Fibroblast of the aortic adventitia (primary cell): ENCODE measurements around the gene VEGFB. TPM values are rescaled to one million over a fixed set of nuclear protein-coding genes. Genes with fewer than 3 reads are reported as not detected.

ENCODE experiments used
- DNase-seq: peaks from one replicate; pipeline ENCODE4 v3.0.0-alpha.2; 2010; ENCODE audit warnings: low read depth
- H3K4me3 ChIP-seq: 2 replicates; pipeline ENCODE4 v1.5.1; 2011; ENCODE audit warnings: low read depth, mild to moderate bottlenecking, control low read depth, low read length, moderate library complexity
- total RNA-seq: library from RNA; depleted of rRNA; stranded (reverse); fragments of >200 nt; gene quantifications from 2 replicates; pipeline ENCODE4 v1.2.3, GENCODE V29; 2012; ENCODE audit warnings: low replicate concordance
- TF ChIP-seq, protein P1 (sequence below): IDR thresholded peaks from 2 replicates; pipeline ENCODE4 v1.5.1; 2011; ENCODE audit warnings: mild to moderate bottlenecking, low read length, control low read depth, inconsistent platforms; ENCODE audit not compliant: insufficient read depth

The VEGFB gene
- total RNA-seq, 1 donor: 37.5 TPM

DNA sequence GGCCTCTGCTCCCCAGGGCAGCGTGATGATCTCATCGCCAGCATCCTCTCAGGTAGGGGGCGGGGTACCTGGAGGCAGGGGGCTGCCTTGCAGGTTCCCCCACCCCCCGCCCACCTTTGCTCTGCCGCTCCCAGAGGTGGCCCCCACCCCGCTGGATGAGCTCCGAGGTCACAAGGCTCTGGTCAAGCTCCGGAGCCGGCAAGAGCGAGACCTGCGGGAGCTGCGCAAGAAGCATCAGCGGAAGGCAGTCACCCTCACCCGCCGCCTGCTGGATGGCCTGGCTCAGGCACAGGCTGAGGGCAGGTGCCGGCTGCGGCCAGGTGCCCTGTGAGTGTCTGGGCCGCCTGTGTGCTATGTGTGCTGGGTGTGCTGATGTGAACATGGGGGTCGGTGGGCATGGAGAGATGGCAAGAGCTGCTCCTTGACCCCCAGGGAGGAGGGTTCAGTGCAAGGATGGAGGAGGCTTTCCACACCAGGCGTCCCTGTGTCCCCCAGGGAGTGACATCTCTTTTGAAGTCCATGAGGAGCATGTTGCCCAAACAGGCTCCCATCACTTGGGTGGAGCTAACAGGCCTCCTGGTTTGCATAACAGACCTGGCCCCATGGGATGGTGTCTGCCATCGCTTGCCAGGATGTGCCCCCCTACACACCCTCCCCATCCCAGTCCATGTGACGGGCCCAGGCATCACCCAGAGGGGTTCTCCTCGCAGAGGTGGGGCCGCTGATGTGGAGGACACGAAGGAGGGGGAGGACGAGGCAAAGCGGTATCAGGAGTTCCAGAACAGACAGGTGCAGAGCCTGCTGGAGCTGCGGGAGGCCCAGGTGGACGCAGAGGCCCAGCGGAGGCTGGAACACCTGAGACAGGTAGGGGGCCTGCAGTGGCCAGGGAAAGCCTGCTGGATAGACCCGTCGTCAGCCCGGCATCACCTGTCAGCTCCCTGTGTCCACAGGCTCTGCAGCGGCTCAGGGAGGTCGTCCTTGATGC lies 31.1 kb downstream of the VEGFB start:
- TF ChIP-seq, protein P1, sequence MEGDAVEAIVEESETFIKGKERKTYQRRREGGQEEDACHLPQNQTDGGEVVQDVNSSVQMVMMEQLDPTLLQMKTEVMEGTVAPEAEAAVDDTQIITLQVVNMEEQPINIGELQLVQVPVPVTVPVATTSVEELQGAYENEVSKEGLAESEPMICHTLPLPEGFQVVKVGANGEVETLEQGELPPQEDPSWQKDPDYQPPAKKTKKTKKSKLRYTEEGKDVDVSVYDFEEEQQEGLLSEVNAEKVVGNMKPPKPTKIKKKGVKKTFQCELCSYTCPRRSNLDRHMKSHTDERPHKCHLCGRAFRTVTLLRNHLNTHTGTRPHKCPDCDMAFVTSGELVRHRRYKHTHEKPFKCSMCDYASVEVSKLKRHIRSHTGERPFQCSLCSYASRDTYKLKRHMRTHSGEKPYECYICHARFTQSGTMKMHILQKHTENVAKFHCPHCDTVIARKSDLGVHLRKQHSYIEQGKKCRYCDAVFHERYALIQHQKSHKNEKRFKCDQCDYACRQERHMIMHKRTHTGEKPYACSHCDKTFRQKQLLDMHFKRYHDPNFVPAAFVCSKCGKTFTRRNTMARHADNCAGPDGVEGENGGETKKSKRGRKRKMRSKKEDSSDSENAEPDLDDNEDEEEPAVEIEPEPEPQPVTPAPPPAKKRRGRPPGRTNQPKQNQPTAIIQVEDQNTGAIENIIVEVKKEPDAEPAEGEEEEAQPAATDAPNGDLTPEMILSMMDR: no peak
- H3K4me3 ChIP-seq: no peak overlapping the region
- DNase-seq: no peak

DNA sequence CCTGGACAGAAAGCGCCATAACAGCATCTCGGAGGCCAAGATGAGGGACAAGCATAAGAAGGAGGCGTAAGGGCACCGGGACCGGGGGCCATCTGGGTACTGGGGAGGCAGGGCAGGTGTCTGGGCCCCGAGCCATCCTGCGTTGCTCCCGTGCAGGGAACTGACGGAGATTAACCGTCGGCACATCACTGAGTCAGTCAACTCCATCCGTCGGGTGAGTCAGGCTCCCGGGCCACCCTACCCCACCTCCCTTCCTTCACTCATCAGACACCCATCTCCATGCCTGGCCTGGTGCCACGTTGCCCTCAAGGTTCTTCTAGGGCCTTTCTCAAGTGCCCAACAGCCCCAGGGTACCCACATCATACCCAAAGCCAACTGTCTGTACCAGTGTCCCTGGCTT lies 32.0 kb downstream of the VEGFB start:
- no peak for DNase-seq
- TF ChIP-seq, protein P1: no peak
- H3K4me3 ChIP-seq: no peak overlapping the region

DNA sequence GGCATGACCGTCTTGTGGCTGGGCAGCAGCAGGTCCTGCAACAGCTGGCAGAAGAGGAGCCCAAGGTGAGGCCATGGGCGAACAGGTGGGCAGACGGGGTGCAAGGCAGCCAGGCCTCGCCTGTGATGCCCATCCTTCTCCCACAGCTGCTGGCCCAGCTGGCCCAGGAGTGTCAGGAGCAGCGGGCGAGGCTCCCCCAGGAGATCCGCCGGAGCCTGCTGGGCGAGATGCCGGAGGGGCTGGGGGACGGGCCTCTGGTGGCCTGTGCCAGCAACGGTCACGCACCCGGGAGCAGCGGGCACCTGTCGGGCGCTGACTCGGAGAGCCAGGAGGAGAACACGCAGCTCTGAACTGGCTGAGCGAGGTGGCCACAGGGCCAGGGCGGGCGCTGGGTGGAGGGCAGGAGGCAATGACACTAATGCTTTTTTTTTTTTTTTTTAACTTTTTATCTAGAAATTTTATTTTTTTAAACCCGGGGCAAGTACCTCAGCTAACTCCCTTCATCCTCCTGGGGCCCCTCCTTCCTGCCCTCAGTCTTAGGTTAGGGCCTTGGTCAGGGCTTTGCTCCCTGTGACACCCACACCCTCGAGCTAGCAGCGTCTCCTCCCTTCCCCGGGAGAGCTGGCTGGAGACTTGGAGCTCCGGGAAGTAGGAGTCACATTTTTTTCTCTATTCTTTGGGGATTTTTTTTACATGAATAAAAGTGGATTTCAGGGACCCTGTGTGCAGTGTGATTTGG lies 33.0 kb downstream of the VEGFB start:
- peak; percentile 39 for DNase-seq
- no peak overlapping the region for H3K4me3 ChIP-seq
- TF ChIP-seq, protein P1: no peak

DNA sequence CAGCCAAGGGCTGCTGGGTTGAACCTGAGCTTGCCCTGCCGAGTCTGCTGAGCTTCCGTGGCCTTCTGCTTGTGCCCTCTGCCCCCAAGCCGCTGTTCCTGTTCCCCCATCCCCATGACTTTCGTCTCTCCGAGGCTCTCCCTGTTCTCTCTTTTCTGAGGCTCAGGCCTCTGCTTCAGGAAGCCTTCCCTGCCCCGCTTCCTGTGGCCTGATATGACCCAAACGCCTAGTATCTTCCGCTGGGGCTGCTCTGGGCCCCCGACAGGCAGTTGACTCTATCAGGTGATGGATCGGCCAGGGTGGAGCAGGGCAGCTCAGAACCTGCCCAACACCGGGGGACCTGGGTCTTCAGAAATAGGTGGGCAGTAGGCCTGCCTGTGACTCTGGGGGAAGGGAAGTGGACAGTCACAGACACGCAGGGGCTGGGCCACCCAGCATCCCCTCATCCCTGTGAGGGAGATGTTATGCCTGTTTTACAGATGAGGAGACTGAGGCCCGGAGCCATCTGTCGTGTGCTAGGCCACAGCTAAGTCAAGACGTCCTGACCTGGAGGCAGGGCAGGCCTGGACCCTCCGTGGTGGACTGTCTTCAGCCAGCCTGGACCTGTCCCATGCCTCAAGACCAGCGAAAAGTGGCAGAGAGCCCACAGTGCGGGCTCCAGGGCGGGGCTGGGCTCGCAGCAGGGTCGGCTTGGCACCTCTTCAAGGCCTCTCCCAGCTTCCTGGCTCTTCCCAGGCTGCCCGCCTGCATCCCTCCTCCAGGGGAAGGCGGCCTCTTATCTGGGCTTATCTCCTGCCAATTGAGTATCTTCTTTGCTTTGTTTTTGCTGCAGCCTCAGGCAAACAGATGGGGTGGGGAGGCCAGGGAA lies 33.9 kb downstream of the VEGFB start:
- peak overlapping the region; percentile 70 for H3K4me3 ChIP-seq
- TF ChIP-seq, protein P1: peak; percentile 18
- DNase-seq: peak; percentile 86

DNA sequence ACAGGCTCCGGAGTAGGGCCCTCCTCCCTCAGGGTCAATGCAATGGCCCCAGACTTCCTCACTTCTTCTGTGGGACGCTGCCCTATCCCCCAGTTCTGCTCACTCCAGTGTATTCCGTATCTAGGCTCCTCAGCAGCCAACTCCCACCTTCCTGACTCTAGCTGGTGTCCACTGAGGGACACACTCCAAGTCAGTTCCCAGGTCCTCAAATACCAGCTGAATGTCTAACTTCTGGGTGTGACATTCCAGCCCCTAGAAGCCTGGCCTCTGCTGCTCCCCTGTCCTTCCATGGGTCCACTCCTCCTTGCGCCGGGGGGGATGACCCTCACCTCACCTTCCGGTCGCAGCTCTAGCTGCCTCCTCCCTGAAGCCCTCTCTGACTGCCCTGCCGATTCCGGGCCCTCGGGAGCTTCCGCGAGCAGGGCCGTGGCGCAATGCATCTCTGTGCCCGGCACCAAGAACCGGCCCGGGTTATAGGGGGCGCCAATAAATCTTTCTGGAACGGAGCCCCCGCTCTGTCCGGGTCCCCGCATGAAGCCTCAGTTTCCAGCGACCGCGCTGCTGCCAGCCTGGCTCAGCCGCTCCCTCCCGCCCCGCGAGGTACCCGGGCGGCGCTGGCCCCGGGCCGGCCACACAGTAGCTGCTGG lies 34.6 kb downstream of the VEGFB start:
- TF ChIP-seq, protein P1: no peak
- peak overlapping the region; percentile 70 for H3K4me3 ChIP-seq
- DNase-seq: no peak

DNA sequence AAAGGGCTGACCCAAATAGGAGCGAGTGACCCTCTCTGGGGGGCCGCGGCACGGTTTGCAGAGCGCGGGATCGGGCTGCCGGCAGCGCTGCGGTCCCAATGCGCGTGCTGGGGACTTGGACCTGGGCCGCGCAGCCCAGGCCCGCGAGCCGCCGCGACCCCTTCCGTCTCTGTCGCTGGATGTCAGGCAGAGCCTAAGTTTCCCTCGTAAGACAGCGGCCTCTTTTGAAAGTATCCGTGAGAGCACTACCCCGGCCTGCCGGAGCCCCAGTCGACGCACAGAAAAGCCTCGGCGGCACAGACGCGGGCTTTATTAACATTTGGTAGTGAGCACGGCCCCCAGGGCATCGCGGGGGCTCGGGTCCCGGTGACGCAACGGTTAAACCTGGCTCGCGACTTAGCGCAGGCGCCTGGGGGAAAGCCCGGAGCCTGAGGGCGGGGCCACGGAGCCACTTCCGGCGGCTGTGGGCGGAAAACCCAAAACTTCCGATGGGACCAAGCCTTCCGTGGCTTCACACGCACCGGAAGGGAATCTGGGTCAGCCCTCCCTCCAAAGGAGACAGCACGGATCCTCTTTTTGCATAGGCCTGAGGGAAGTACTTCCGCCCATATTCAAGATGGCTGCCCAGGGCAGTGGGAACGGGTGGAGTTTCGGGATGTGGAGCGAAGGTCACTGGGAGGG lies 35.3 kb downstream of the VEGFB start:
- TF ChIP-seq, protein P1: no peak
- peak; percentile 100 for DNase-seq
- peak overlapping the region; percentile 76 for H3K4me3 ChIP-seq
